ENCODE data around the gene TRMT10C.
"Not testable (repeated sequence)": the region's sequence is repeated elsewhere in the genome, so short reads cannot be mapped to it uniquely, and the experiment has no call there.

The TRMT10C gene

GRCh38 chr3:101548527-101549105 is 13.1 kb upstream of the TRMT10C start:
- no peak for ATAC-seq
- TF ChIP-seq ESRRG (CRISPR knock-in tag; IDR thresholded peaks at IDR 0.05) = no peak
- no peak for TF ChIP-seq GLIS3 (CRISPR knock-in tag; IDR thresholded peaks at IDR 0.05)
- no peak for TF ChIP-seq CSRNP3 (CRISPR knock-in tag; IDR thresholded peaks at IDR 0.05)
- TF ChIP-seq ZC3H10 (CRISPR knock-in tag; IDR thresholded peaks at IDR 0.05) = no peak
- TF ChIP-seq, protein P1, sequence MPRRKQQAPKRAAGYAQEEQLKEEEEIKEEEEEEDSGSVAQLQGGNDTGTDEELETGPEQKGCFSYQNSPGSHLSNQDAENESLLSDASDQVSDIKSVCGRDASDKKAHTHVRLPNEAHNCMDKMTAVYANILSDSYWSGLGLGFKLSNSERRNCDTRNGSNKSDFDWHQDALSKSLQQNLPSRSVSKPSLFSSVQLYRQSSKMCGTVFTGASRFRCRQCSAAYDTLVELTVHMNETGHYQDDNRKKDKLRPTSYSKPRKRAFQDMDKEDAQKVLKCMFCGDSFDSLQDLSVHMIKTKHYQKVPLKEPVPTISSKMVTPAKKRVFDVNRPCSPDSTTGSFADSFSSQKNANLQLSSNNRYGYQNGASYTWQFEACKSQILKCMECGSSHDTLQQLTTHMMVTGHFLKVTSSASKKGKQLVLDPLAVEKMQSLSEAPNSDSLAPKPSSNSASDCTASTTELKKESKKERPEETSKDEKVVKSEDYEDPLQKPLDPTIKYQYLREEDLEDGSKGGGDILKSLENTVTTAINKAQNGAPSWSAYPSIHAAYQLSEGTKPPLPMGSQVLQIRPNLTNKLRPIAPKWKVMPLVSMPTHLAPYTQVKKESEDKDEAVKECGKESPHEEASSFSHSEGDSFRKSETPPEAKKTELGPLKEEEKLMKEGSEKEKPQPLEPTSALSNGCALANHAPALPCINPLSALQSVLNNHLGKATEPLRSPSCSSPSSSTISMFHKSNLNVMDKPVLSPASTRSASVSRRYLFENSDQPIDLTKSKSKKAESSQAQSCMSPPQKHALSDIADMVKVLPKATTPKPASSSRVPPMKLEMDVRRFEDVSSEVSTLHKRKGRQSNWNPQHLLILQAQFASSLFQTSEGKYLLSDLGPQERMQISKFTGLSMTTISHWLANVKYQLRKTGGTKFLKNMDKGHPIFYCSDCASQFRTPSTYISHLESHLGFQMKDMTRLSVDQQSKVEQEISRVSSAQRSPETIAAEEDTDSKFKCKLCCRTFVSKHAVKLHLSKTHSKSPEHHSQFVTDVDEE (CRISPR knock-in tag; IDR thresholded peaks at IDR 0.05) = no peak
- no peak for TF ChIP-seq ZFP30 (CRISPR knock-in tag; IDR thresholded peaks at IDR 0.05)
- TF ChIP-seq RARB (CRISPR knock-in tag; IDR thresholded peaks at IDR 0.05) = no peak

GRCh38 chr3:101549473-101549872 is 12.2 kb upstream of the TRMT10C start:
- TF ChIP-seq RARB (CRISPR knock-in tag; IDR thresholded peaks at IDR 0.05) (no peak), TOX (CRISPR knock-in tag; IDR thresholded peaks at IDR 0.05; ENCODE audit: borderline replicate concordance) (no peak), ZFP30 (CRISPR knock-in tag; IDR thresholded peaks at IDR 0.05) (no peak), ARNTL (CRISPR knock-in tag; IDR thresholded peaks at IDR 0.05; ENCODE audit: borderline replicate concordance, low read depth) (no peak), GLIS3 (CRISPR knock-in tag; IDR thresholded peaks at IDR 0.05) (no peak), CSRNP3 (CRISPR knock-in tag; IDR thresholded peaks at IDR 0.05) (no peak), ZNF70 (CRISPR knock-in tag; IDR thresholded peaks at IDR 0.05) (no peak), PPARA (CRISPR knock-in tag; IDR thresholded peaks at IDR 0.05; ENCODE audit: borderline replicate concordance) (no peak)
- TF ChIP-seq, protein P1 (CRISPR knock-in tag; IDR thresholded peaks at IDR 0.05) = no peak
- no peak for ATAC-seq

- ATAC-seq = not testable (repeated sequence)
Measured at GRCh38 chr3:101551359-101552081, 10.1 kb upstream of the TRMT10C start.

DNA sequence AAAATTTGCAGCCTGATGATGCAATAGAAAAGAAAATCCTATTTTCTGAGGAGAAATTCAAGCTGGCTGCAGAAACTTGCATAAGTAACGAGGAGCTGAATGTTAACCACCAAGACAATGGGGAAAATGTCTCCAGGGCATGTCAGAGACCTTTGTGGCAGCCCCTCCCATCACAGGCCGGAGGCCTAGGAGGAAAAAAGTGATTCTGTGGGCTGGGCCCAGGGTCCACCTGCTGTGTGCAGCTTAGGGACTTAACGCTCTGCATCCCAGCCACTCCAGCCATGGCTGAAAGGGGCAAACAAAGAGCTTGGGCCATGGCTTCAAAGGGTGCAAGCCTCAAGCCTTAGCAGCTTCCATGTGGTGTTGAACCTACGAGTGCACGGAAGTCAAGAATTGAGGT is 8.3 kb upstream of the TRMT10C start:
- not testable (repeated sequence) for ATAC-seq

- TF ChIP-seq CREB5 (CRISPR knock-in tag; IDR thresholded peaks at IDR 0.05; ENCODE audit: low read depth) = no peak
- TF ChIP-seq ZC3H10 (CRISPR knock-in tag; IDR thresholded peaks at IDR 0.05) = no peak
- TF ChIP-seq PPARA (CRISPR knock-in tag; IDR thresholded peaks at IDR 0.05; ENCODE audit: borderline replicate concordance) = no peak
- no peak for TF ChIP-seq OSR1 (CRISPR knock-in tag; IDR thresholded peaks at IDR 0.05)
- no peak for TF ChIP-seq ESRRG (CRISPR knock-in tag; IDR thresholded peaks at IDR 0.05)
- TF ChIP-seq RARB (CRISPR knock-in tag; IDR thresholded peaks at IDR 0.05) = no peak
- TF ChIP-seq, protein P2, sequence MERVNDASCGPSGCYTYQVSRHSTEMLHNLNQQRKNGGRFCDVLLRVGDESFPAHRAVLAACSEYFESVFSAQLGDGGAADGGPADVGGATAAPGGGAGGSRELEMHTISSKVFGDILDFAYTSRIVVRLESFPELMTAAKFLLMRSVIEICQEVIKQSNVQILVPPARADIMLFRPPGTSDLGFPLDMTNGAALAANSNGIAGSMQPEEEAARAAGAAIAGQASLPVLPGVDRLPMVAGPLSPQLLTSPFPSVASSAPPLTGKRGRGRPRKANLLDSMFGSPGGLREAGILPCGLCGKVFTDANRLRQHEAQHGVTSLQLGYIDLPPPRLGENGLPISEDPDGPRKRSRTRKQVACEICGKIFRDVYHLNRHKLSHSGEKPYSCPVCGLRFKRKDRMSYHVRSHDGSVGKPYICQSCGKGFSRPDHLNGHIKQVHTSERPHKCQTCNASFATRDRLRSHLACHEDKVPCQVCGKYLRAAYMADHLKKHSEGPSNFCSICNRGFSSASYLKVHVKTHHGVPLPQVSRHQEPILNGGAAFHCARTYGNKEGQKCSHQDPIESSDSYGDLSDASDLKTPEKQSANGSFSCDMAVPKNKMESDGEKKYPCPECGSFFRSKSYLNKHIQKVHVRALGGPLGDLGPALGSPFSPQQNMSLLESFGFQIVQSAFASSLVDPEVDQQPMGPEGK (CRISPR knock-in tag; IDR thresholded peaks at IDR 0.05; ENCODE audit: borderline replicate concordance) = no peak
- no peak for TF ChIP-seq ZNF8 (CRISPR knock-in tag; IDR thresholded peaks at IDR 0.05)
- TF ChIP-seq SNAI2 (CRISPR knock-in tag; IDR thresholded peaks at IDR 0.05) = no peak
- TF ChIP-seq ARNTL (CRISPR knock-in tag; IDR thresholded peaks at IDR 0.05; ENCODE audit: borderline replicate concordance, low read depth) = no peak
- TF ChIP-seq ISL1 (CRISPR knock-in tag; IDR thresholded peaks at IDR 0.05) = no peak
- ATAC-seq = no peak
Measured at GRCh38 chr3:101556064-101556463, 5.6 kb upstream of the TRMT10C start.

Data from SK-N-SH treated with all-trans-retinoic acid at 6 μM for 48 hours (cell line).